ENCODE measurements around the gene MRPL54.
"Not testable (repeated sequence)": the region's sequence is repeated elsewhere in the genome, so short reads cannot be mapped to it uniquely, and the experiment has no call there.

MRPL54 gene

GRCh38 chr19:3804429-3804828 is 41.9 kb downstream of the MRPL54 start:
- in situ Hi-C loops (cut with HindIII; ENCODE audit: low pct_unique_long_range_greater_than_20kb, low sequenced_read_pairs) = no loop called here
- no peak for DNase-seq (ENCODE audit: low read depth in 1 of 2, low spot score in 1 of 2)
- TF ChIP-seq JUND (IDR thresholded peaks at IDR 0.05; ENCODE audit: low read depth) = no peak

GRCh38 chr19:3805859-3806258 is 43.4 kb downstream of the MRPL54 start:
- in situ Hi-C loops (cut with HindIII; ENCODE audit: low pct_unique_long_range_greater_than_20kb, low sequenced_read_pairs) = no loop called here
- DNase-seq (ENCODE audit: low read depth in 1 of 2, low spot score in 1 of 2) = no peak
- no peak for TF ChIP-seq JUND (IDR thresholded peaks at IDR 0.05; ENCODE audit: low read depth)

DNA sequence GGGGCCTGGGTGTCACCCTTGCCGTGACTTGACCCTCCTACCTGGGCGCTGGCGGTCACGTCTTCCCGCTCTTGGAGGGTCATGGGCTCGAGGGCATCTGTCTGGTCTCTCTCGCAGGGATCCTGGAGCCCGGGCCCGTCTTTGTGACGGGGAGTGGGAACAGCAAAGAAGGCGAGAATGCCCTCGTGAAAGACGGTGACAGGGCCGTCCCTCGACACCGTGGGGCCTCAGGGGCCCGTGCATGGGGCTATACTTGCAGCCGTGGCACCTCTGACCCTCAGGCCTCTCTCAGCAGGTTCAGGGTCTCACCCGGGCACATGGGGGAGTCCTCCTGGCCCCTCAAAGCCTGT is 44.6 kb downstream of the MRPL54 start:
- TF ChIP-seq JUND (IDR thresholded peaks at IDR 0.05; ENCODE audit: low read depth) = no peak
- DNase-seq (ENCODE audit: low read depth in 1 of 2, low spot score in 1 of 2) = no peak
- in situ Hi-C loops (cut with HindIII; ENCODE audit: low pct_unique_long_range_greater_than_20kb, low sequenced_read_pairs) = no loop called here

- no peak for DNase-seq (ENCODE audit: low read depth in 1 of 2, low spot score in 1 of 2)
- in situ Hi-C loops (cut with HindIII; ENCODE audit: low pct_unique_long_range_greater_than_20kb, low sequenced_read_pairs) = no loop called here
- no peak for TF ChIP-seq JUND (IDR thresholded peaks at IDR 0.05; ENCODE audit: low read depth)
Measured at GRCh38 chr19:3807574-3808354, 45.3 kb downstream of the MRPL54 start.

DNA sequence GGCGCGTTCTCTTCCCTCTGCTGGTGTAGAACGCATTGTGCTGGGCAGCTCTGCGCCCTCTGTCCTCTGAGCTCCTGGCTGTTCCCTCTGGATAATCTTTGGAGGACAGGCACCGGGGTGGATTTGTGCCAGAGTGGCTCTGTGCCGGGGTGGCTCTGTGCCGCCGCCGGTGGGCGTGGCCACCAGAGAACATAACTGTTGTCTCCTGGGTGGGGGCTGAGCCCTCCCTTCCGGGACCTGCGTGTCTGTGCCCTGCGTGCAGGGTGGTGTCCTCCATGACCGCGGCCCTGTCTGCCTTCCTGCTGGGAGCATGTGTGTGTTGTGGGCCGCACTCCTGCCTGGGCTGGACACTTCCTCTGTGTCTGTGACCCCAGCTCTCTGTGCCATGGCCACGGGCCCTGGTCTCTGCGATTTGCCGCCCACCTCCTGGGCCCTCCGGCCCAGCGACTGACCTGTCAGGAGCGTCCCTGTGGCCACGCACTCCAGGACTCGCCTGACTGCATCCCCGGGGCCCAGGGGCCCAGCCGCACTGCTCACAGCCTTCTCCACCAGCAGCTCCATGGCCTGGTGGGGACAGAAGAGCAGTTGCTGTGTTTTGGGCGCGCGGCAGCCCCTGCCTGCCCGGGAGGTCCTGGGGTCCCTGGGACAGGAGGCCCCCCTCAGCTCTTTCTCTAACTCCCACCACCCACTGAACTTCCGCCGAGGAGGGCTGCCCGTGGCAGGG is 46.1 kb downstream of the MRPL54 start:
- no peak for DNase-seq (ENCODE audit: low read depth in 1 of 2, low spot score in 1 of 2)
- no peak for TF ChIP-seq JUND (IDR thresholded peaks at IDR 0.05; ENCODE audit: low read depth)
- in situ Hi-C loops (cut with HindIII; ENCODE audit: low pct_unique_long_range_greater_than_20kb, low sequenced_read_pairs) = no loop called here

- in situ Hi-C loops (cut with HindIII; ENCODE audit: low pct_unique_long_range_greater_than_20kb, low sequenced_read_pairs) = no loop called here
- no peak for DNase-seq (ENCODE audit: low read depth in 1 of 2, low spot score in 1 of 2)
- no peak for TF ChIP-seq JUND (IDR thresholded peaks at IDR 0.05; ENCODE audit: low read depth)
Measured at GRCh38 chr19:3809881-3810707, 47.6 kb downstream of the MRPL54 start.

- in situ Hi-C loops (cut with HindIII; ENCODE audit: low pct_unique_long_range_greater_than_20kb, low sequenced_read_pairs) = no loop called here
- DNase-seq (ENCODE audit: low read depth in 1 of 2, low spot score in 1 of 2) = no peak
- TF ChIP-seq JUND (IDR thresholded peaks at IDR 0.05; ENCODE audit: low read depth) = no peak
Measured at GRCh38 chr19:3810708-3811355, 48.4 kb downstream of the MRPL54 start.

DNA sequence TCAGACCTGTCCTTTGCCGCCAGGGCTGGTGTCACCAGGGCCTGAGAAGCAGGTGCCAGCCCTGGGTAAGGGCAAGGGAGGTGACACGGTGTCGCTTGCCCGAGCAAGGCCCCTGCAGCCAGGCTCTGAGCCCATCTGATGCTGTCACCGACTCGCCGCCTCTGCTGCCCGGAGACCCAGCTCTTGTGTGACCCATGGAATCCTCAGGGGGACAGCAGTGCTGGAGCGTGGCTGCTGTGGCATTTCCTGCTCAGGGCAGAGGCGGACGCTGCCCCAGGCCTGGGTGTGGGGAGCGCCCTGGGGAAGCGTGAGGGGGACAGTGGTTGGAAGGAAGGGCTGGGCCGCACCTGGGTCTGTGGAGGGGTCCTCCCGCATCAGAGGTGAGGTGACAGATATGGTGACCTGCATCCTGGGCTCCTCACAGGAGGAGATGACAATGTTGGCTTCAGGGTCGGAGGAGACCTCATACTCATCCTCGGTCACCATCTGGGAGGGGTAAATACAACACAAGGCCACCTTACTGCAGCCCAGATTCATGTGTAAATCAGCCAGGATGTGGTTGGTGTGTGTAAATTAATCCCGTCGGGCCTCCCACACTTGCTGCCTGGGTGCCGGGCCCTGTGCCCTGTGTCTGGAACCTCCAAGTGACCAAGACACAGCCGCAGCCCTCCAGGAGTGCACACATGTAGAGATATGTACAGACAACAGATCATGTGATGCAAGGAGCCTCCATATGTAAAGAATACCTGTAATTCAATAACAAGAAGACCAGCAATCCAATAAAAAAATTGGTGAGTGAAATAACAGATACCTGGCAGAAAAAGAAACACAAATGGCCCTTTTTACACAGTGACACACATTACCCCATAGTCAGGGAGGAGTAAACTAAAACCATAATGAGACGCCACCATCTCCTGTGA is 51.3 kb downstream of the MRPL54 start:
- in situ Hi-C loops (cut with HindIII; ENCODE audit: low pct_unique_long_range_greater_than_20kb, low sequenced_read_pairs) = no loop called here
- DNase-seq (ENCODE audit: low read depth in 1 of 2, low spot score in 1 of 2) = no peak
- no peak for TF ChIP-seq JUND (IDR thresholded peaks at IDR 0.05; ENCODE audit: low read depth)

- in situ Hi-C loops (cut with HindIII; ENCODE audit: low pct_unique_long_range_greater_than_20kb, low sequenced_read_pairs) = no loop called here
- TF ChIP-seq JUND (IDR thresholded peaks at IDR 0.05; ENCODE audit: low read depth) = no peak
- no peak for DNase-seq (ENCODE audit: low read depth in 1 of 2, low spot score in 1 of 2)
Measured at GRCh38 chr19:3814648-3815047, 52.2 kb downstream of the MRPL54 start.

DNA sequence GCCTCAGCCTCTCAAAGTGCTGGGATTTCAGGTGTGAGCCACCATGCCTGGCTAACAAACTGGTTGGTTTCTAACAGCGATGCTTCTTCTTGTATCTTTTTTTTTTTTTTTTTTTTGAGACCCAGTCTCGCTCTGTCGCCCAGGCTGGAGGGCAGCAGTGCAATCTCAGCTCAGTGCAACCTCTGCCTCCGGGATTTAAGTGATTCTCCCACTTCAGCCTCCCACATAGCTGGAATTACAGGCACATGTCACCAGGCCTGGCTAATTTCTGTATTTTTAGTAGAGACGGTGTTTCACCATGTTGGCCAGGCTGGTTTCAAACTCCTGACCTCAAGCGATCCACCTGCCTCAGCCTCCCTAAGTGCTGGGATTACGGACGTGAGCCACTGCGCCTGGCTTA is 53.7 kb downstream of the MRPL54 start:
- DNase-seq (ENCODE audit: low read depth in 1 of 2, low spot score in 1 of 2); in situ Hi-C loops (cut with HindIII; ENCODE audit: low pct_unique_long_range_greater_than_20kb, low sequenced_read_pairs): not testable (repeated sequence)

GRCh38 chr19:3816566-3817218 is 54.2 kb downstream of the MRPL54 start:
- in situ Hi-C loops (cut with HindIII; ENCODE audit: low pct_unique_long_range_greater_than_20kb, low sequenced_read_pairs) = no loop called here
- no peak for DNase-seq (ENCODE audit: low read depth in 1 of 2, low spot score in 1 of 2)
- no peak for TF ChIP-seq JUND (IDR thresholded peaks at IDR 0.05; ENCODE audit: low read depth)

Measured in T47D (cell line).